GM19099 (cell line): ENCODE results near the gene KCNQ2.

ENCODE experiments used
- POLR2A ChIP-seq: IDR thresholded peaks from 3 replicates; pipeline ENCODE4 v1.6.1; 2011; ENCODE audit warnings: low read depth; ENCODE audit not compliant: insufficient read length; ENCODE audit errors: extremely low read depth

The KCNQ2 gene

GRCh38 chr20:63395723-63396122 is 76.7 kb downstream of the KCNQ2 start:
- no peak for TF ChIP-seq POLR2A

GRCh38 chr20:63394920-63395455 is 77.5 kb downstream of the KCNQ2 start:
- TF ChIP-seq POLR2A = no peak

DNA sequence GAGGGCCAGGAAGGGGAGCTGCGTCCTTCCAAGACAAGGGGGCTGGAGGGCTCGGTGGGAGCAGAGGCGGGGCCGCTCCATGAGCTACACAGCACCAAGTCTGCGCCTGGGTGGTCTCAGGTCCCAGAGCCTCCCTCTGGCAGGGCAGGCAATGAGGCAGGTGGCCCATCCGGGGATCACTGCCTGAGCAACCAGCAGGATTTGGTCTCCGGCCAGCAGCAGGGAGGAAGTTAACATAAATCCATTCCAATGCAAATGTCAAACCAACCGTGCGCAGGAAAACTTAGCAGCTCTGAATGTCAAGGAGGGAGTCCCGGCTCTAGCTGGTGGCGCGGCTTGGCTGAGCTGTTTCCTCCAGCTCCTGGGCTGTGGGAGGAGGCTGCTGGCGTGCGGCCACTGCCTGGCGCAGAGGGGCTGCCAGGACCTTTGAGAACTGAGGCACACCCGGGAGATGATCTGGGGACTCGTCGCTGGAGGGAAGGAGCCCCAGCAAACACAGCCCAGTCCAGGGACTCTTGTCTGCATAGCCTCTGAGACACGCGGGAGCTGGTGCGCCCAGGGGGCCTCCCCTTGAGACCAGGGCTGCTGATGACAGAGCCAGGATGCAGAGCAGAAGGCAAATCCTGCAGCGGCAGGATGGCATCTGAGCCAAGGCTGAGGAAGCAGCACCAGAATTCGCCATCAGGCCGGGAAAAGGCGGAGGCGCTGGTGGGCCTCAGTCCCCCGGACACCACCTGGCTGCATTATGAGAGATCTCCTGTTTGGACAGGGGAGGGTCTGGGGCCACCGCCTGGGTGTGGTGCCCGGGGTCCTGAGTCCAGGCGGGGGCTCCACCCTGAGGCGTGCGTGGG is 78.2 kb downstream of the KCNQ2 start:
- no peak for TF ChIP-seq POLR2A

DNA sequence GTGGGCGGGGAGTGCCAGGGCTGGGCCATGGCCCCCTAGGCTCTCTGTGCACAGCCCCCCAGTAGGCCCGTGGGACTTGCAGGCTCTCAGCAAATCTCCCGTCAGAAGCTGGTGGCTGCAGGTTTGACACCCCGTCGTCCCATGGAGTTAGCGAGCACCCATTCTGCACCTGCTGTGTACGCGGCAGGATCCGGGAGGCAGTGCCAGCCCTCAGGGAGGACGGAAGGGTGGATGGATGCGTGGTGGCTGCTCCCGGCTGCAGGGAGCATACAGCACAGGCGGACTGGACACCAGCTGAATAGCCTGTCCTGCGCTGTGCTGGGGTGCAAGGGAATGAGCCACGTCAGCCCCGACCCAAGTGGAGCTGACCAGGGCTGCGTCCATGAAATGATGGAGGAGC is 78.9 kb downstream of the KCNQ2 start:
- TF ChIP-seq POLR2A = no peak

- TF ChIP-seq POLR2A = no peak
Observed at GRCh38 chr20:63392465-63393365, 79.7 kb downstream of the KCNQ2 start.

GRCh38 chr20:63387917-63388316 is 84.5 kb downstream of the KCNQ2 start:
- TF ChIP-seq POLR2A = no peak

GRCh38 chr20:63387393-63387792 is 85.1 kb downstream of the KCNQ2 start:
- no peak for TF ChIP-seq POLR2A

GRCh38 chr20:63386491-63386890 is 86.0 kb downstream of the KCNQ2 start:
- TF ChIP-seq POLR2A = no peak

- no peak for TF ChIP-seq POLR2A
Observed at GRCh38 chr20:63385819-63386218, 86.6 kb downstream of the KCNQ2 start.

DNA sequence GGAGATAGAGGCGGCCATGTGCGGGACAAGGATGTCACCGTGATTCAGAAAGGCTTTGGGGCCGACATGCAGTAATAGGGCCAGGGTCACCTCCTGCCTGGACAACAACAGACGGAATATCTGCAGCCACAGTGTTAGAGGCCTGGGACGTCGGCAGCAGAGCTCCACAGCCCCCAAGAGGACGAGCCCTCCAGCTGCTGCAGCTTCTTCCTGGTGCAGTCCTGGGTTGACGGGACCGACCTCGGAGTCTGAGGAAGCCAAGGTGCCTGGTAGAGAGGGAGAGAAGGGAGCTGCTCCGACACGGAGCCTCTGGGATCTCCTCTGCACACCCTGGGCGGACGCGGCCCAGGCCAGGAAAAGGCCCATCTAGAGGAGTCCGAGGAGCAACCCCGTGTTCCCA is 88.1 kb downstream of the KCNQ2 start:
- no peak for TF ChIP-seq POLR2A

DNA sequence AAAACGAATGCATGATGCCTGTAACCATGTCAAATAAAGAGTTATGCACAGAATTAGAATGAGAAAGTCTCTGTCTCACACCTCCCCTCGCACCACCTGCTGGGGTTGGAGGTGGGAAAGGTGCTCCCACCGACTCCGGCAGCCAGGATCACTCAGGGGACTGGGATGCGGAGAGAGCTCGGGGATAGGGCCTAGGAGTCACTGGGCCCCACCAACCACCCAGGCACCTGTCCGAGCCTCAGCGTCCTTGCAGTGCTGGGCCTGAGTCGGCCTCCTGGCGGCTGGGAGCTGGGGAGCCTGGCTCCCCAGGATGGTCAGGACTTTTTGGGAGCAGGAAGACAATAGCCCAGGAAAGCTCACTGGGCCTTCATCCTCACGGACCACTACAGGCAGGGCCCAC is 88.9 kb downstream of the KCNQ2 start:
- TF ChIP-seq POLR2A = no peak

- TF ChIP-seq POLR2A = no peak
Observed at GRCh38 chr20:63382551-63383300, 89.7 kb downstream of the KCNQ2 start.

DNA sequence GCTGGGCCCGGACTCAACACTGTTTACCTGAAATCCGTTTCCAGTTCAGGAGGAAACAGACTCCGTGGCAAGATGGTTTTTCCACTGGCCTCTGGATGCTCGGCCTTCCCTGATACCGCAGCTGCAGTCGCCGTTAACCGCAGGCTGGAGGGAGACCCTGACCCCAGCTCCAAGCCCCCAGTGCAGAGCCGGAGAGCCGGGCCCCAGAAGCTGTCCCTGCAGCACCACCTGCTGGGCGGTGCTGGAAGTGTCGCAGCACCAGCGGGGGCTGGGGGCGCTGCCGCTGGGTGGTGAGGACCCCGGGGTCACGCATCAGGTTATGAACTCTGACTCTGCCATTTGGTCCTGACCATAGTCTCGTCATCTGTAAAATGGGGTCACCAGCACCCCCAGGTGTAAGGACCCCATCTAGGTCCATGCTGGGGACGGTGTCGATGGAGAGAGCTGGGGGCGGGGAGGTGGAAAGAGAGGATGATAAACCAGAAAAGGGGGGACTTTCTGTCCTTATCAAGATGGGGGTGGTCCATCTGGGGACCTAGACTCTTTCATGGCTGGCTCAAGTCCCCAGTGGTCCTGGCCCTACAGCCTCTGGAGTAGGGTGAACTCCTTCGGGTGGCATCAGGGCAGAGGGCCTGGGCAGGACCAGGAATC is 90.5 kb downstream of the KCNQ2 start:
- no peak for TF ChIP-seq POLR2A

DNA sequence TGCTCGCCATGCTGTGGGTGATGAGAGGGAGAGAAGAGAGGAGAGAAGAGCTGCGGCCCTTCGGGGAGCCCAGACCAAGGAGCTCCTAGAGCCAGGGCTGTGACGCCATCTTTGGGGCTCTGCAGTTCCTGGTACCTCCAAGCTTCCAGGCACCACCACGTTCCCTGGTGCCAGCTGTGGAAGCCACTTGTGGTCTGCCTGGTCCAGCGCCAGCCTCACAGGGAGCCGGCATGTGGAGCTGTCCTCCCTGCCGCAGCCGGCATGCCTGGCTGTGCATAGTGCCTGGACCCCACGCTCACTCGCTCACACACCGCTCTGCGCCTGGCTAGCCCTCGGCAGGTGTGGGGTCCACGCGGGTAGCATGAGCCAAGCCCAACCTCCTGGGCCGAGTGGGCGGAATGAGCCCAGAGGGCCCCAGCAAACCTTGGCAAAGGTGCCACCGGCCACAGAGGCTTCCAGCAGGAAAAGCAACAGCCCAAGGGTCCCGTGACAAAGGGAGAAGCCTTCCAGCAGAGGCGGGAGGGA is 92.0 kb downstream of the KCNQ2 start:
- no peak for TF ChIP-seq POLR2A
